ENCODE measurements around the gene SNUPN. TPM values are rescaled to one million over a fixed set of nuclear protein-coding genes. Genes with fewer than 3 reads are reported as not detected.

The SNUPN gene
- total and polyA plus RNA-seq, 9 donors: 20.4 to 35.3 (median 29.2) TPM

DNA sequence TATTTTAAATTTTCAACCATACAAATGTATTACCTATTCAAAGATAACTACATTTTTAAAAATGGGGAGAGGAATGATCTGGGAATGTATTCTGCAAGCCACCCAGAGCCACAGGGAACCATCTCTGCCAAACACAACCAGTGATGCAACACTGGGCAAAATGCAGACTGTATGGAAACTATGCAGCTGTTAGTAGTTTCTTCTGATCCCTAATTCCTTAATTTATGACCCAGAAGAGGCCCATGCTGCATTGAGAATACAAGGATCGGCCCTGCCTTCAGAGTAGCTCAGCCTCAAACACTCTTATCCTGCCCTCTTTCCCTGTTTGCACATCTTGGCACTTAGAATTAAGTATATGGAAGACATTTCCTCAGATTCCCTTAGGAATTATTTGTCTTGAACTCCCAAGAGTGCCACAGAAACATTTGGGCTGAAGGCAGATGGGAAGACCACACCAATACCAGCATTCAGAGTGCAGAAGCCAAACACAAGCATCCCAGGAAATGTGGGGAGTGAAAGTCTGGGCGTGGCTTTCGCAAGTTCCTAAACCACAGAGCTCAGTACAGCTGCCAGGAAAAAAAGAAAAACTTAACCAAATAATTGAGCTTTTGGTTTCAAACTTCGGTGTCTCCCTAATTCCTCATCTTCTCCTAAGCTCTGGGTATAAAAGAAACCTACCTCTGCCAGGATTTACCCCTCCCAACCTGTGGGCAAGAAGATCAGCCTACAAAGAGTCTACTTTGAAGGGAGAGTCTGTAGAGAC, 5.3 kb downstream of the SNUPN start:
- H3K4me1 ChIP-seq (ENCODE audit: insufficient read depth): peaks cover 14% of the 10 kb centered on the region
- intact Hi-C loops (cut with DNase I): loop anchor here in 2 of 4 donors (5.0 to 10.0 kb wide), 2 partner anchors 248 to 255 kb away; partner anchors contain the start of gene MAN2C1 (in 1 of the 2)
- peak in 2 of 5 donors; percentile 38 to 50 for DNase-seq
- no peak overlapping the region for H3K4me3 ChIP-seq
- TF ChIP-seq POLR2A (IDR thresholded peaks at IDR 0.05): no peak
- TF ChIP-seq EP300 (IDR thresholded peaks at IDR 0.05): no peak
- TF ChIP-seq, protein P1, sequence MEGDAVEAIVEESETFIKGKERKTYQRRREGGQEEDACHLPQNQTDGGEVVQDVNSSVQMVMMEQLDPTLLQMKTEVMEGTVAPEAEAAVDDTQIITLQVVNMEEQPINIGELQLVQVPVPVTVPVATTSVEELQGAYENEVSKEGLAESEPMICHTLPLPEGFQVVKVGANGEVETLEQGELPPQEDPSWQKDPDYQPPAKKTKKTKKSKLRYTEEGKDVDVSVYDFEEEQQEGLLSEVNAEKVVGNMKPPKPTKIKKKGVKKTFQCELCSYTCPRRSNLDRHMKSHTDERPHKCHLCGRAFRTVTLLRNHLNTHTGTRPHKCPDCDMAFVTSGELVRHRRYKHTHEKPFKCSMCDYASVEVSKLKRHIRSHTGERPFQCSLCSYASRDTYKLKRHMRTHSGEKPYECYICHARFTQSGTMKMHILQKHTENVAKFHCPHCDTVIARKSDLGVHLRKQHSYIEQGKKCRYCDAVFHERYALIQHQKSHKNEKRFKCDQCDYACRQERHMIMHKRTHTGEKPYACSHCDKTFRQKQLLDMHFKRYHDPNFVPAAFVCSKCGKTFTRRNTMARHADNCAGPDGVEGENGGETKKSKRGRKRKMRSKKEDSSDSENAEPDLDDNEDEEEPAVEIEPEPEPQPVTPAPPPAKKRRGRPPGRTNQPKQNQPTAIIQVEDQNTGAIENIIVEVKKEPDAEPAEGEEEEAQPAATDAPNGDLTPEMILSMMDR (IDR thresholded peaks at IDR 0.05): no peak
- 4 to 6% (median 5%) methylated on average over 4 of the region's 4 CpGs for WGBS, 3 donors
- H3K36me3 ChIP-seq: no peaks in the 10 kb centered on the region
- peak overlapping the region in 1 of 2 donors; percentile 72 for H3K27ac ChIP-seq
- H3K9me3 ChIP-seq: no peaks in the 10 kb centered on the region
- no peaks in the 10 kb centered on the region for H3K27me3 ChIP-seq

- no peaks in the 10 kb centered on the region for H3K27me3 ChIP-seq
- H3K4me3 ChIP-seq: no peak overlapping the region
- H3K4me1 ChIP-seq (ENCODE audit: insufficient read depth): peaks cover 14% of the 10 kb centered on the region
- no peak for TF ChIP-seq POLR2A (IDR thresholded peaks at IDR 0.05)
- TF ChIP-seq EP300 (IDR thresholded peaks at IDR 0.05): no peak
- TF ChIP-seq, protein P1 (IDR thresholded peaks at IDR 0.05): no peak
- no peak for DNase-seq
- H3K36me3 ChIP-seq: no peaks in the 10 kb centered on the region
- intact Hi-C loops (cut with DNase I): loop anchor here in 2 of 4 donors (10.0 kb wide), 2 partner anchors 92 to 102 kb away; no protein-coding TSS in a partner anchor
- no peak overlapping the region for H3K27ac ChIP-seq
- no peaks in the 10 kb centered on the region for H3K9me3 ChIP-seq
Measured at GRCh38 chr15:75616766-75617165, 8.8 kb downstream of the SNUPN start.

GRCh38 chr15:75606711-75607699, 18.5 kb downstream of the SNUPN start:
- TF ChIP-seq, protein P1 (IDR thresholded peaks at IDR 0.05): no peak
- TF ChIP-seq POLR2A (IDR thresholded peaks at IDR 0.05) (no peak), EP300 (IDR thresholded peaks at IDR 0.05) (no peak)
- Histone ChIP-seq H3K27ac (no peak overlapping the region), H3K9me3 (no peaks in the 10 kb centered on the region), H3K4me3 (no peak overlapping the region), H3K36me3 (no peaks in the 10 kb centered on the region), H3K4me1 (ENCODE audit: insufficient read depth) (no peaks in the 10 kb centered on the region), H3K27me3 (no peaks in the 10 kb centered on the region)
- WGBS, 3 donors: 79 to 82% (median 80%) methylated on average over 6 of the region's 6 CpGs
- no peak for DNase-seq
- intact Hi-C loops (cut with DNase I): loop anchor here in 1 of 4 donors (10.0 kb wide), 1 partner anchor 78 kb away; no protein-coding TSS in a partner anchor

- no peaks in the 10 kb centered on the region for H3K27me3 ChIP-seq
- no peak overlapping the region for H3K4me3 ChIP-seq
- TF ChIP-seq EP300 (IDR thresholded peaks at IDR 0.05): no peak
- TF ChIP-seq, protein P1 (IDR thresholded peaks at IDR 0.05): no peak
- TF ChIP-seq POLR2A (IDR thresholded peaks at IDR 0.05): no peak
- H3K9me3 ChIP-seq: no peaks in the 10 kb centered on the region
- DNase-seq: no peak
- H3K4me1 ChIP-seq (ENCODE audit: insufficient read depth): no peaks in the 10 kb centered on the region
- no peak overlapping the region for H3K27ac ChIP-seq
- WGBS, 3 donors: 91 to 93% (median 93%) methylated on average over 8 of the region's 8 CpGs
- H3K36me3 ChIP-seq: no peaks in the 10 kb centered on the region
- intact Hi-C loops (cut with DNase I): loop anchor here in 1 of 4 donors (10.0 kb wide), 1 partner anchor 79 kb away; no protein-coding TSS in a partner anchor
Measured at GRCh38 chr15:75606026-75606425, 19.5 kb downstream of the SNUPN start.
